Thoracic aorta (tissue), 2 donors: ENCODE measurements around the gene TMA16. TPM values are rescaled to one million over a fixed set of nuclear protein-coding genes. Genes with fewer than 3 reads are reported as not detected.
A peak's percentile ranks its signal among the peaks of the same experiment; 100 is the strongest.

Source experiments
- ATAC-seq: fragments of 150-250 bp; one replicate; pipeline ENCODE4 v1.8.0; 2017; ENCODE audit warnings: low read depth; ENCODE audit not compliant: insufficient number of reproducible peaks, low FRiP score
- DNase-seq: peaks from one replicate; pipeline ENCODE4 v3.0.0-alpha.2; 2020; ENCODE audit warnings: low spot score
- H3K27ac ChIP-seq, 2 donors: fragments of 200-600 bp; sonication (generic); 1 replicate in 1 of 2; 2 replicates in 1 of 2; pipeline ENCODE4 v1.5.1; 2016; ENCODE audit warnings: mild to moderate bottlenecking in 2 of 2, moderate library complexity in 2 of 2
- H3K27me3 ChIP-seq: fragments of 200-600 bp; sonication (generic); replicated peaks from 2 replicates; pipeline ENCODE4 v1.6.0; 2016; ENCODE audit warnings: mild to moderate bottlenecking; ENCODE audit not compliant: insufficient read depth
- H3K36me3 ChIP-seq: fragments of 200-600 bp; sonication (generic); one replicate; pipeline ENCODE4 v1.5.1; 2016
- H3K4me1 ChIP-seq, 2 donors: fragments of 200-600 bp; sonication (generic); 1 replicate in 1 of 2; 2 replicates in 1 of 2; pipeline versions ENCODE4 v1.5.1 to v1.6.0; 2016; ENCODE audit warnings: low read depth in 2 of 2, mild to moderate bottlenecking in 1 of 2; ENCODE audit not compliant: control insufficient read depth in 1 of 2
- H3K4me3 ChIP-seq: fragments of 200-600 bp; sonication (generic); 2 replicates; pipeline ENCODE4 v1.5.1; 2016; ENCODE audit warnings: mild to moderate bottlenecking
- H3K9me3 ChIP-seq: fragments of 200-600 bp; sonication (generic); 2 replicates; pipeline ENCODE4 v1.5.1; 2016
- total RNA-seq, 2 donors: library from RNA; depleted of rRNA; stranded (reverse); fragments of >200 nt; gene quantifications; one replicate each; pipeline versions ENCODE4 v1.1.0 to v1.2.3, GENCODE V29; 2016
- TF ChIP-seq, protein P1 (sequence below): fragments of 200-600 bp; sonication (generic); IDR thresholded peaks from one replicate; pipeline ENCODE4 v1.5.1; 2019; ENCODE audit warnings: antibody characterized with exemption

Gene TMA16
- total RNA-seq, 2 donors from 2014 or later, result 13.7 to 36.5 TPM

DNA sequence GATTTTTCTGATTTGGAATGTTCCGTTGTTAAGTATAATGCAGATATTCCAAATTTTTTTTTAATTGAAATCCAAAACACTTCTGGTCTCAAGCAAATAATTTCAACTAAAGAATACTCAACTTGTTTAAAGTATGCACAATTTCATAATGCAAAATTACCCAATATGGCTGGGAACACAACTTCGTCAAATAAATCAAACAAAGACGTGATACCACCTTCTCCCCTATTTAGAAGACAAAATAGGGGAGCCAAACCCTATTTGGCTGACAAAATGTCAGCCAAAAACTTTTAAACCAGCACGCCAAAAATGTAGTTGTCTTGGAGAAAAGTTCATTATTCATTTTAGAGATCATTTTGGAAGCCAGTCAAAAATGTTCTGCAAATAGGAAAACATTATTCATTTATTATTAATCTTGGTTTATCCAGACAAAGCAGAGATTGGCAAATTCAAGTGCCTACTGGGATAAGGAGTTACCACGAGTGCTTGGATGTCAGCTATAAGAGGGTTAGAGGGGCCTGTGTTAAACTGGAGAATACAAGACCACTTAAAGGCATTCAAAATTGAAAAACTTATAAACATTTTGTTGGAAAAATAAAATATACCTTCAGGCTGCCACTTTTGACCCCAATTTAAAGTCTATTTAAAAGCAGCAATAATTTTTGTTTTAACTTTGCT, 17.6 kb upstream of the TMA16 start:
- TF ChIP-seq, protein P1, sequence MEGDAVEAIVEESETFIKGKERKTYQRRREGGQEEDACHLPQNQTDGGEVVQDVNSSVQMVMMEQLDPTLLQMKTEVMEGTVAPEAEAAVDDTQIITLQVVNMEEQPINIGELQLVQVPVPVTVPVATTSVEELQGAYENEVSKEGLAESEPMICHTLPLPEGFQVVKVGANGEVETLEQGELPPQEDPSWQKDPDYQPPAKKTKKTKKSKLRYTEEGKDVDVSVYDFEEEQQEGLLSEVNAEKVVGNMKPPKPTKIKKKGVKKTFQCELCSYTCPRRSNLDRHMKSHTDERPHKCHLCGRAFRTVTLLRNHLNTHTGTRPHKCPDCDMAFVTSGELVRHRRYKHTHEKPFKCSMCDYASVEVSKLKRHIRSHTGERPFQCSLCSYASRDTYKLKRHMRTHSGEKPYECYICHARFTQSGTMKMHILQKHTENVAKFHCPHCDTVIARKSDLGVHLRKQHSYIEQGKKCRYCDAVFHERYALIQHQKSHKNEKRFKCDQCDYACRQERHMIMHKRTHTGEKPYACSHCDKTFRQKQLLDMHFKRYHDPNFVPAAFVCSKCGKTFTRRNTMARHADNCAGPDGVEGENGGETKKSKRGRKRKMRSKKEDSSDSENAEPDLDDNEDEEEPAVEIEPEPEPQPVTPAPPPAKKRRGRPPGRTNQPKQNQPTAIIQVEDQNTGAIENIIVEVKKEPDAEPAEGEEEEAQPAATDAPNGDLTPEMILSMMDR, result no peak
- Histone ChIP-seq H3K36me3 (no peaks in the 10 kb centered on the region), H3K27me3 (no peaks in the 10 kb centered on the region), H3K4me1 (peaks cover 12 to 17% of the 10 kb centered on the region in 2 donors), H3K9me3 (no peaks in the 10 kb centered on the region), H3K4me3 (peak overlapping the region; percentile 21), H3K27ac (peak overlapping the region in 1 of 2 donors; percentile 13)
- DNase-seq (no peak), ATAC-seq (peak; percentile 44)

DNA sequence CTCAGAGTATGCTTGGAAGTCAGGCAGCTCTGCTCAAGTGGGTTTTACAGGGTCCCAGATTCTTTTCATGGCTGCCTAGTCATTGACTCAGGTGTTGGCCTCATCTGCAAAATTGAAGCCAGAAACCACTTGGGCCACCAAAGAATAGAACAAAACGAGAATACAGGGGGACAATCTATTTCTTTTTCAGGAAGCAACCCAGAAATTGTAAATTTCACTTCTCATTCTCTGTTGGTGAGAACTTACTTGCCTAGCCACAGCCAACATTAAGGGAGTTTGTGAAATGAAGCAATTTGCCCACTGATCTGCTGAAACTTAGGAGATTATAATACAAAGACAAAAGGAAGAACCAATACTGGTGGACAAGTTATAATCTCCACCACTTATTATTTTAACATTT, 12.3 kb upstream of the TMA16 start:
- no peaks in the 10 kb centered on the region for H3K27me3 ChIP-seq
- no peak for ATAC-seq
- H3K36me3 ChIP-seq, result no peaks in the 10 kb centered on the region
- TF ChIP-seq, protein P1, result no peak
- no peaks in the 10 kb centered on the region for H3K9me3 ChIP-seq
- H3K4me1 ChIP-seq, result peaks cover 6 to 7% of the 10 kb centered on the region in 2 donors
- no peak overlapping the region for H3K27ac ChIP-seq
- no peak for DNase-seq
- H3K4me3 ChIP-seq, result no peak overlapping the region

DNA sequence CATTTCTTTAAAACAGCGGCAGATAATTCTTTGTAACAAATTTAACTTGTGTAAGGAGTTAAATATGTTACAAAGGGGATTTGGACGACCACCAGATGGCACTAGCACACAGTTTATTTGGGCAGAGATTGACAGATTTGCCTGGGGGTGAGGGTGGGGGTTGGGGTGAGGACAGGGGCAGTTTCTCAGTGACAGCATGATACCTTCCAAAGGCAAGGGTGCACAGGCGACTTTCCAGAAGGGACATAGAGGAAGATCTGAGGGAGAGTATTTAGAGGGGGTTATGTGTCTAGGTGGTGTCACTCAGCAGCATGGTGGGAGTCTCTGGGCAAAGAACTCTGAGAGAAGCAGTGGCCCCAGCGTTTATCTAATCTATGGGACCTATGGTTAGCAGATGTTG, 9.6 kb upstream of the TMA16 start:
- DNase-seq (no peak), ATAC-seq (no peak)
- H3K9me3 ChIP-seq, result no peaks in the 10 kb centered on the region
- TF ChIP-seq, protein P1, result peak; percentile 41
- no peaks in the 10 kb centered on the region for H3K36me3 ChIP-seq
- no peaks in the 10 kb centered on the region for H3K27me3 ChIP-seq
- no peaks in the 10 kb centered on the region for H3K4me1 ChIP-seq
- H3K4me3 ChIP-seq, result no peak overlapping the region
- no peak overlapping the region for H3K27ac ChIP-seq

DNA sequence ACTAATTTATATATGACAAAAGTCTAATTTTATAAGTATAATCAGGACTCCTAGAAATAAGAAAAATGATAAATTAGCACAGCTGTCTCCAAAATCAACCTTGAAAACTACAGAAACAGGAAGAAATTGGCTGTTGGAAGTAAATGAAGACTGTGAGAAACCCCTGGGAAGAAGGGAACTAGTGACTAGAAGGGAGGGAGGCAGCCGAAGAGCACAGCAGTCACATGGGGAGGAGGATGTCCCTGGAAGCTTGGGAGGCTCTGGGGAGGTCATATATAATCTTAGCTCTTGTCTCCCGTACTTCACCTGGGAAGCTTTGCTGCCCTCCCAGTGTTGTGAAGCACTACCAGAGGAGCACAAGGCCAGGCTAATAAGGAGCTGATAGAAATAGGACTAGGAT, 8.9 kb upstream of the TMA16 start:
- Histone ChIP-seq H3K4me3 (no peak overlapping the region), H3K27ac (no peak overlapping the region), H3K27me3 (no peaks in the 10 kb centered on the region), H3K9me3 (no peaks in the 10 kb centered on the region), H3K36me3 (no peaks in the 10 kb centered on the region), H3K4me1 (no peaks in the 10 kb centered on the region)
- no peak for ATAC-seq
- TF ChIP-seq, protein P1, result no peak
- no peak for DNase-seq

DNA sequence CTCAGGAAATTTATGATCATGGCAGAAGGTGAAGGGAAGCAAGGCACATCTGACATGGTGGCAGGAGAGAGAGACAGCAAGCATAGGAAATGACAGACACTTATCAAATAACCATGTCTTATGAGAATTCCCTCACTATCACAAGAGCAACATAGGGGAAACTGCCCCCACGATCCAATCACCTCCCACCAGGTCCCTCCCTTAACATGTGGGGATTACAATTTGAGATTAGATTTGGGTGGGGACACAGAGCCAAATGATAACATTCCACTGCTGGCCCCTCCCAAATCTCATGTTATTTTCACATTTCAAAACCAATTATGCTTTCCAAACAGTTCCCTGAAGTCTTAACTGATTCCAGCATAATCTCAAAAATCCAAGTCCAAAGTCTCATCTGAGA, 8.2 kb upstream of the TMA16 start:
- H3K4me3 ChIP-seq, result no peak overlapping the region
- H3K9me3 ChIP-seq, result no peaks in the 10 kb centered on the region
- no peak for DNase-seq
- no peaks in the 10 kb centered on the region for H3K27me3 ChIP-seq
- ATAC-seq, result no peak
- no peaks in the 10 kb centered on the region for H3K36me3 ChIP-seq
- H3K4me1 ChIP-seq, result no peaks in the 10 kb centered on the region
- H3K27ac ChIP-seq, result no peak overlapping the region
- TF ChIP-seq, protein P1, result no peak
